K562 (cell line): Measurements from ENCODE around the gene ANAPC16. TPM values are rescaled to one million over a fixed set of nuclear protein-coding genes. Genes with fewer than 3 reads are reported as not detected.

Experiments
- BCL6 ChIP-seq: fragments of 250-450 bp; sonication (Bioruptor Pico); IDR thresholded peaks from 2 replicates; pipeline ENCODE4 v1.4.0; 2020
- CBX5 ChIP-seq: IDR thresholded peaks from 2 replicates; pipeline ENCODE4 v1.6.1; 2014; ENCODE audit warnings: low read depth, borderline replicate concordance
- CHD1 ChIP-seq: fragments of 200-600 bp; sonication (generic); IDR thresholded peaks from one replicate; pipeline ENCODE4 v1.6.1; 2012; ENCODE audit warnings: mild to moderate bottlenecking, moderate library complexity, low read length, inconsistent platforms
- CREB1 ChIP-seq, 2 experiments: sonication (generic) in 1 of 2; formaldehyde crosslinking in 1 of 2; IDR thresholded peaks; 2 replicates each; pipeline versions ENCODE4 v1.6.1 to v1.8.0; 2012 to 2022; ENCODE audit warnings: inconsistent platforms in 1 of 2, mild to moderate bottlenecking in 1 of 2, missing genetic modification reagents in 1 of 2, moderate library complexity in 1 of 2
- ETS2 ChIP-seq: IDR thresholded peaks from 2 replicates; pipeline ENCODE4 v1.6.1; 2016; ENCODE audit warnings: borderline replicate concordance, missing genetic modification characterization, mild to moderate bottlenecking, moderate library complexity, missing compliant biosample characterization; ENCODE audit not compliant: poor library complexity, severe bottlenecking
- GABPA ChIP-seq: fragments of 200-800 bp; sonication (Bioruptor generic); conservative IDR thresholded peaks from 2 replicates; pipeline ENCODE4 v1.6.1; 2016; ENCODE audit warnings: low read depth, missing genetic modification characterization, missing compliant biosample characterization
- HIVEP1 ChIP-seq: fragments of 250-450 bp; sonication (Bioruptor Pico); IDR thresholded peaks from 2 replicates; pipeline ENCODE4 v1.4.0; 2020; ENCODE audit warnings: mild to moderate bottlenecking
- HMG20A ChIP-seq: fragments of 450-650 bp; formaldehyde crosslinking; conservative IDR thresholded peaks from 2 replicates; pipeline ENCODE4 v1.4.0; 2020; ENCODE audit warnings: mild to moderate bottlenecking, mixed read lengths
- HSF4 ChIP-seq: fragments of 250-450 bp; sonication (Bioruptor Pico); IDR thresholded peaks from 2 replicates; pipeline ENCODE4 v2.1.2; 2022; ENCODE audit warnings: mild to moderate bottlenecking, moderate library complexity, borderline replicate concordance
- ILK ChIP-seq: fragments of 450-650 bp; IDR thresholded peaks from 2 replicates; pipeline ENCODE4 v1.6.1; 2016; ENCODE audit warnings: missing genetic modification characterization, low read depth, mild to moderate bottlenecking, missing compliant biosample characterization, moderate library complexity, borderline replicate concordance
- KDM2B ChIP-seq: fragments of 250-450 bp; sonication (Bioruptor Pico); IDR thresholded peaks from 2 replicates; pipeline ENCODE4 v1.8.0; 2021; ENCODE audit warnings: mild to moderate bottlenecking, moderate library complexity
- LCOR ChIP-seq: sonication (generic); formaldehyde crosslinking; IDR thresholded peaks from 2 replicates; pipeline ENCODE4 v1.8.0; 2022; ENCODE audit warnings: mild to moderate bottlenecking, missing genetic modification reagents
- MAFF ChIP-seq: IDR thresholded peaks from 2 replicates; pipeline ENCODE4 v1.6.1; 2012; ENCODE audit warnings: low read length, improper control_type of control experiment
- MECOM ChIP-seq: fragments of 250-450 bp; sonication (Bioruptor Pico); IDR thresholded peaks from 2 replicates; pipeline ENCODE4 v1.8.0; 2022; ENCODE audit warnings: inconsistent platforms
- PHB ChIP-seq: fragments of 250-450 bp; sonication (Bioruptor Pico); IDR thresholded peaks from 2 replicates; pipeline ENCODE4 v1.5.0; 2021
- PHF20 ChIP-seq: fragments of 450-650 bp; IDR thresholded peaks from 2 replicates; pipeline ENCODE4 v1.6.1; 2018; ENCODE audit not compliant: partially characterized antibody
- PHTF2 ChIP-seq: fragments of 250-450 bp; sonication (Bioruptor Pico); IDR thresholded peaks from 2 replicates; pipeline ENCODE4 v1.5.0; 2021; ENCODE audit warnings: mild to moderate bottlenecking
- RFX1 ChIP-seq: fragments of 450-650 bp; IDR thresholded peaks from 2 replicates; pipeline ENCODE4 v1.6.1; 2016; ENCODE audit warnings: mild to moderate bottlenecking, moderate library complexity
- RNF2 ChIP-seq: sonication (generic); IDR thresholded peaks from 2 replicates; pipeline ENCODE4 v1.6.1; 2016
- SIRT6 ChIP-seq: IDR thresholded peaks from one replicate; pipeline ENCODE4 v1.6.1; 2012; ENCODE audit warnings: low read depth, mild to moderate bottlenecking, control low read depth, inconsistent platforms, low read length, moderate library complexity
- SMARCA5 ChIP-seq: fragments of 450-650 bp; IDR thresholded peaks from 2 replicates; pipeline ENCODE4 v1.6.1; 2016
- TAL1 ChIP-seq: fragments of 450-650 bp; IDR thresholded peaks from 2 replicates; pipeline ENCODE4 v1.6.1; 2016; ENCODE audit warnings: mild to moderate bottlenecking
- ZNF134 ChIP-seq: fragments of 250-450 bp; sonication (Bioruptor Pico); conservative IDR thresholded peaks from 2 replicates; pipeline ENCODE4 v1.4.0; 2020
- ZNF143 ChIP-seq: sonication (generic); formaldehyde crosslinking; IDR thresholded peaks from 2 replicates; pipeline ENCODE4 v1.9.0; 2022; ENCODE audit warnings: mild to moderate bottlenecking, missing genetic modification reagents
- ZNF197 ChIP-seq: fragments of 200-800 bp; sonication (Bioruptor generic); IDR thresholded peaks from 2 replicates; pipeline ENCODE4 v1.6.1; 2016; ENCODE audit warnings: low read depth, missing genetic modification characterization, missing compliant biosample characterization
- ZNF589 ChIP-seq: fragments of 200-800 bp; sonication (Bioruptor generic); IDR thresholded peaks from 2 replicates; pipeline ENCODE4 v1.6.1; 2016; ENCODE audit warnings: low read depth, missing genetic modification characterization, missing compliant biosample characterization
- polyA plus RNA-seq, 8 experiments: library from polyadenylated mRNA; depleted of rRNA in 4 of 8; stranded (reverse) in 5 of 8; unstranded in 3 of 8; fragments of >200 nt; fragmentation: Nextera tagmentation in 2 of 8; fragmentation: Illumina TruSeq in 1 of 8; extraction: Ambion mirVana in 2 of 8; extraction: Trizol in 1 of 8; gene quantifications; 2 replicates each; pipeline versions ENCODE4 v1.2.1 to v1.2.3, GENCODE V29; 2011 to 2014; ENCODE audit warnings: inconsistent platforms in 1 of 8, missing spikeins in 1 of 8
- total RNA-seq, 7 experiments: library from RNA; depleted of rRNA in 6 of 7; stranded (reverse); fragments of >200 nt in 6 of 7; fragmentation: Illumina TruSeq in 2 of 7; extraction: Trizol in 2 of 7; gene quantifications; 2 replicates each; pipeline versions ENCODE4 v1.2.1 to v1.2.3, GENCODE V29; 2011 to 2021; ENCODE audit warnings: low replicate concordance in 1 of 7
- TF ChIP-seq, protein P1 (sequence below): sonication (generic); formaldehyde crosslinking; IDR thresholded peaks from 2 replicates; pipeline ENCODE4 v1.8.1; 2023; ENCODE audit warnings: mild to moderate bottlenecking, missing genetic modification reagents
- TF ChIP-seq, protein P2 (sequence below): IDR thresholded peaks from 2 replicates; pipeline ENCODE4 v1.6.1; 2011; ENCODE audit warnings: borderline replicate concordance, low read depth, mild to moderate bottlenecking, moderate library complexity, low read length; ENCODE audit not compliant: insufficient read depth, poor library complexity, severe bottlenecking

Gene ANAPC16
- total and polyA plus RNA-seq, 9 of the 15 experiments (the other 6 are each of a cell fraction or from before 2014, with no cell fraction given) = 42.6 to 208 (median 108) TPM

DNA sequence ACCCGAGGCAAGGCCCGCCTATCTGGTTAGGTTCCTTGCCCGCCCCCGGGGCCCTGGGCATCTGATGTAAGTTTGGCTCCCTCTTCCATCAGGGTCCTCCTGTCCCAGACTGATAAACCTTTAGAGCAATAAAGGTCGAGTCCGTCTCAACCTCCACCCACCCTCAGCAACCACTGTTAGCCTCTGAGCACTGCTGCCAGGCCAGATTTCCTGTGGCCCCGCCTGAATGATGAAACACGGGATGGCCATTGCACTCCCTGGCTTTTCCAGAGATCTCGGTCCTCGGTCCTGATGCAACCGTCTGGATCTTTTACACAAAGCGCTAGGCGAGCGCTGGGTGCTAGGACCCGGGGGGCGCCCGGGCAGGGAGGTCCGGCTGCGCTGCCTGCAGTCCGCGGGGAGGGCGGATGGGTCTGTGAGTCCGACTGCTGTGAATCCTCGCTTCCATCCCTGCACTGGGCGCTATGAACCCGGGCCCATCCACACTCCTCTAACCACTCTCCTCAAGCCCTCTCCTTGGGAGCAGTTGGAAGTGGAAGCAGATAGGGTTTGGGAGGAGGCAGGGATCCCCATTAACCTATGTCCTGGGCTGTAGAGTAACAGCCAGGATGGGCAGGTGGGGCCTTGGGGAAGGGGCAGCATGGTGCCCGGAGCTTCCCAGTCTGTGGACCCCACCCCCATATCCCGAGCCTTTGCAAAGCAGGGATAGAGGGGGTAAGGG, 57.0 kb downstream of the ANAPC16 start (continued):
- no peak for TF ChIP-seq CBX5
- TF ChIP-seq, protein P1, sequence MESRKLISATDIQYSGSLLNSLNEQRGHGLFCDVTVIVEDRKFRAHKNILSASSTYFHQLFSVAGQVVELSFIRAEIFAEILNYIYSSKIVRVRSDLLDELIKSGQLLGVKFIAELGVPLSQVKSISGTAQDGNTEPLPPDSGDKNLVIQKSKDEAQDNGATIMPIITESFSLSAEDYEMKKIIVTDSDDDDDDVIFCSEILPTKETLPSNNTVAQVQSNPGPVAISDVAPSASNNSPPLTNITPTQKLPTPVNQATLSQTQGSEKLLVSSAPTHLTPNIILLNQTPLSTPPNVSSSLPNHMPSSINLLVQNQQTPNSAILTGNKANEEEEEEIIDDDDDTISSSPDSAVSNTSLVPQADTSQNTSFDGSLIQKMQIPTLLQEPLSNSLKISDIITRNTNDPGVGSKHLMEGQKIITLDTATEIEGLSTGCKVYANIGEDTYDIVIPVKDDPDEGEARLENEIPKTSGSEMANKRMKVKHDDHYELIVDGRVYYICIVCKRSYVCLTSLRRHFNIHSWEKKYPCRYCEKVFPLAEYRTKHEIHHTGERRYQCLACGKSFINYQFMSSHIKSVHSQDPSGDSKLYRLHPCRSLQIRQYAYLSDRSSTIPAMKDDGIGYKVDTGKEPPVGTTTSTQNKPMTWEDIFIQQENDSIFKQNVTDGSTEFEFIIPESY (CRISPR knock-in tag) = peak; percentile 91
- TF ChIP-seq ZNF143 (CRISPR knock-in tag) = peak; percentile 58; the same call in 1 of the 2 replicates
- TF ChIP-seq, protein P2, sequence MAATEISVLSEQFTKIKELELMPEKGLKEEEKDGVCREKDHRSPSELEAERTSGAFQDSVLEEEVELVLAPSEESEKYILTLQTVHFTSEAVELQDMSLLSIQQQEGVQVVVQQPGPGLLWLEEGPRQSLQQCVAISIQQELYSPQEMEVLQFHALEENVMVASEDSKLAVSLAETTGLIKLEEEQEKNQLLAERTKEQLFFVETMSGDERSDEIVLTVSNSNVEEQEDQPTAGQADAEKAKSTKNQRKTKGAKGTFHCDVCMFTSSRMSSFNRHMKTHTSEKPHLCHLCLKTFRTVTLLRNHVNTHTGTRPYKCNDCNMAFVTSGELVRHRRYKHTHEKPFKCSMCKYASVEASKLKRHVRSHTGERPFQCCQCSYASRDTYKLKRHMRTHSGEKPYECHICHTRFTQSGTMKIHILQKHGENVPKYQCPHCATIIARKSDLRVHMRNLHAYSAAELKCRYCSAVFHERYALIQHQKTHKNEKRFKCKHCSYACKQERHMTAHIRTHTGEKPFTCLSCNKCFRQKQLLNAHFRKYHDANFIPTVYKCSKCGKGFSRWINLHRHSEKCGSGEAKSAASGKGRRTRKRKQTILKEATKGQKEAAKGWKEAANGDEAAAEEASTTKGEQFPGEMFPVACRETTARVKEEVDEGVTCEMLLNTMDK = no peak
- TF ChIP-seq PHB (CRISPR knock-in tag) = no peak
- TF ChIP-seq CREB1 (IDR thresholded peaks at IDR 0.05) = peak; percentile 71
- peak; percentile 85 for TF ChIP-seq CREB1 (CRISPR knock-in tag; IDR thresholded peaks at IDR 0.05)
- TF ChIP-seq GABPA (tag) = no peak
- TF ChIP-seq ZNF197 (CRISPR knock-in tag) = no peak
- no peak for TF ChIP-seq ILK (tag)
- no peak for TF ChIP-seq HMG20A (CRISPR knock-in tag)
- no peak for TF ChIP-seq ZNF589 (CRISPR knock-in tag)
- TF ChIP-seq MECOM = peak; percentile 74
- no peak for TF ChIP-seq RNF2
- peak; percentile 80; the same call in 1 of the 2 replicates for TF ChIP-seq SMARCA5
- no peak for TF ChIP-seq PHF20
- peak; percentile 29; the same call in 1 of the 2 replicates for TF ChIP-seq KDM2B
- TF ChIP-seq BCL6 (CRISPR knock-in tag) = no peak
- TF ChIP-seq PHTF2 = no peak; the same call in 1 of the 2 replicates
- TF ChIP-seq CHD1 = peak; percentile 99
- peak; percentile 99 for TF ChIP-seq LCOR (CRISPR knock-in tag)
- no peak for TF ChIP-seq MAFF
- TF ChIP-seq HIVEP1 (CRISPR knock-in tag) = peak; percentile 88
- no peak for TF ChIP-seq ETS2 (tag)
- TF ChIP-seq ZNF134 (CRISPR knock-in tag) = no peak
- no peak; the same call in 1 of the 2 replicates for TF ChIP-seq TAL1
- TF ChIP-seq SIRT6 = no peak
- no peak for TF ChIP-seq HSF4 (CRISPR knock-in tag)
- no peak for TF ChIP-seq RFX1
